OCI-LY3 (cell line): ENCODE measurements around the gene PASD1.

ENCODE experiments used
- H2AFZ ChIP-seq: fragments of 200-600, 300-600 bp; shearing (Covaris generic); 2 replicates; pipeline ENCODE4 v1.6.0; 2014; ENCODE audit warnings: antibody characterized with exemption, low read depth, low read length
- H3K27ac ChIP-seq: fragments of 200-600, 300-600 bp; sonication (generic); 2 replicates; pipeline ENCODE4 v1.5.1; 2014; ENCODE audit warnings: mild to moderate bottlenecking, low read length, moderate library complexity, mixed read lengths
- H3K27me3 ChIP-seq: fragments of 200-600, 300-600 bp; sonication (generic); 2 replicates; pipeline ENCODE4 v1.6.1; 2014; ENCODE audit warnings: low read depth, low read length, mixed read lengths
- H3K36me3 ChIP-seq: fragments of 200-600, 300-600 bp; sonication (generic); replicated peaks from 2 replicates; pipeline ENCODE3; 2014; ENCODE audit warnings: low read depth, low read length, mixed read lengths
- H3K4me1 ChIP-seq: fragments of 300-600, 200-600 bp; sonication (generic); 2 replicates; pipeline ENCODE4 v1.6.1; 2014; ENCODE audit warnings: low read length, mixed read lengths
- H3K4me2 ChIP-seq: fragments of 200-600, 300-600 bp; sonication (generic); 2 replicates; pipeline ENCODE4 v1.6.1; 2014; ENCODE audit warnings: low read length, mixed read lengths
- H3K4me3 ChIP-seq: fragments of 300-600, 200-600 bp; sonication (generic); 2 replicates; pipeline ENCODE4 v1.5.1; 2014; ENCODE audit warnings: antibody characterized with exemption, mild to moderate bottlenecking, low read length, moderate library complexity
- H3K79me2 ChIP-seq: fragments of 300-600, 200-600 bp; shearing (Covaris generic); 2 replicates; pipeline ENCODE4 v1.6.1; 2014; ENCODE audit warnings: mild to moderate bottlenecking, low read length, mixed read lengths
- H3K9ac ChIP-seq: fragments of 300-600, 200-600 bp; shearing (Covaris generic); 2 replicates; pipeline ENCODE4 v1.6.0; 2014; ENCODE audit warnings: mild to moderate bottlenecking, low read length, moderate library complexity
- H3K9me3 ChIP-seq: fragments of 200-600, 300-600 bp; shearing (Covaris generic); 2 replicates; pipeline ENCODE4 v1.6.1; 2014; ENCODE audit warnings: low read length, mixed read lengths; ENCODE audit not compliant: insufficient read depth
- H4K20me1 ChIP-seq: fragments of 200-600, 300-600 bp; sonication (generic); 2 replicates; pipeline ENCODE4 v1.6.1; 2016; ENCODE audit warnings: low read length, mixed read lengths; ENCODE audit not compliant: insufficient read depth
- EZH2phosphoT487 ChIP-seq: fragments of 200-600 bp; shearing (Covaris generic); IDR thresholded peaks from 2 replicates; pipeline ENCODE4 v1.6.1; 2018; ENCODE audit warnings: antibody characterized with exemption, mixed run types, low read depth
- TF ChIP-seq, protein P1 (sequence below): fragments of 200-600, 300-600 bp; sonication (generic); IDR thresholded peaks from 2 replicates; pipeline ENCODE4 v1.5.1; 2014; ENCODE audit warnings: antibody characterized with exemption, low read length, low read depth

PASD1 gene

GRCh38 chrX:151725338-151725614 lies 161.8 kb downstream of the PASD1 start:
- Histone ChIP-seq H3K4me2 (no peak overlapping the region), H2AFZ (no peak overlapping the region), H3K4me1 (no peaks in the 10 kb centered on the region), H3K79me2 (no peaks in the 10 kb centered on the region), H4K20me1 (no peaks in the 10 kb centered on the region), H3K36me3 (no peaks in the 10 kb centered on the region), H3K27me3 (no peaks in the 10 kb centered on the region), H3K4me3 (no peak overlapping the region), H3K27ac (no peak overlapping the region), H3K9ac (no peak overlapping the region), H3K9me3 (no peaks in the 10 kb centered on the region)
- TF ChIP-seq, protein P1, sequence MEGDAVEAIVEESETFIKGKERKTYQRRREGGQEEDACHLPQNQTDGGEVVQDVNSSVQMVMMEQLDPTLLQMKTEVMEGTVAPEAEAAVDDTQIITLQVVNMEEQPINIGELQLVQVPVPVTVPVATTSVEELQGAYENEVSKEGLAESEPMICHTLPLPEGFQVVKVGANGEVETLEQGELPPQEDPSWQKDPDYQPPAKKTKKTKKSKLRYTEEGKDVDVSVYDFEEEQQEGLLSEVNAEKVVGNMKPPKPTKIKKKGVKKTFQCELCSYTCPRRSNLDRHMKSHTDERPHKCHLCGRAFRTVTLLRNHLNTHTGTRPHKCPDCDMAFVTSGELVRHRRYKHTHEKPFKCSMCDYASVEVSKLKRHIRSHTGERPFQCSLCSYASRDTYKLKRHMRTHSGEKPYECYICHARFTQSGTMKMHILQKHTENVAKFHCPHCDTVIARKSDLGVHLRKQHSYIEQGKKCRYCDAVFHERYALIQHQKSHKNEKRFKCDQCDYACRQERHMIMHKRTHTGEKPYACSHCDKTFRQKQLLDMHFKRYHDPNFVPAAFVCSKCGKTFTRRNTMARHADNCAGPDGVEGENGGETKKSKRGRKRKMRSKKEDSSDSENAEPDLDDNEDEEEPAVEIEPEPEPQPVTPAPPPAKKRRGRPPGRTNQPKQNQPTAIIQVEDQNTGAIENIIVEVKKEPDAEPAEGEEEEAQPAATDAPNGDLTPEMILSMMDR = no peak
- TF ChIP-seq EZH2phosphoT487 = no peak
